ENCODE data around the gene TMEM50A. TPM values are rescaled to one million over a fixed set of nuclear protein-coding genes. Genes with fewer than 3 reads are reported as not detected.

Gene TMEM50A
- total and polyA plus RNA-seq, 9 of the 15 experiments (the other 6 are each of a cell fraction or from before 2014, with no cell fraction given), result 43.7 to 195 (median 137) TPM

- TF ChIP-seq ZBTB33 (CRISPR knock-in tag; IDR thresholded peaks at IDR 0.05) (no peak), ZNF347 (CRISPR knock-in tag; IDR thresholded peaks at IDR 0.05; ENCODE audit: low read depth) (no peak), SETDB1 (IDR thresholded peaks at IDR 0.05; ENCODE audit: low read length) (no peak), ARID1B (IDR thresholded peaks at IDR 0.05) (peak; percentile 79), MEF2D (tag; conservative IDR thresholded peaks at IDR 0.05; ENCODE audit: low read depth) (no peak), NFATC3 (IDR thresholded peaks at IDR 0.05) (no peak), ZNF354B (CRISPR knock-in tag; IDR thresholded peaks at IDR 0.05) (no peak), ZNF384 (IDR thresholded peaks at IDR 0.05; ENCODE audit: low read depth, low read length) (no peak), SRSF1 (IDR thresholded peaks at IDR 0.05; ENCODE audit: low read depth, low read length) (no peak), PREB (CRISPR knock-in tag; IDR thresholded peaks at IDR 0.05) (no peak), ZNF436 (CRISPR knock-in tag; IDR thresholded peaks at IDR 0.05) (no peak), TGIF2 (CRISPR knock-in tag; IDR thresholded peaks at IDR 0.05) (no peak), RAD51 (IDR thresholded peaks at IDR 0.05; ENCODE audit: borderline replicate concordance, low read depth) (no peak), ARNT (IDR thresholded peaks at IDR 0.05) (peak in 1 of 2 experiments; percentile 55; a peak in 1 of 4 replicates), PPARD (CRISPR knock-in tag; IDR thresholded peaks at IDR 0.05) (no peak), SRSF7 (optimal IDR thresholded peaks at IDR 0.05; ENCODE audit: low read depth, low read length) (no peak), CHD4 (IDR thresholded peaks at IDR 0.05; ENCODE audit: insufficient read depth, insufficient replicate concordance, low read depth, low read length, poor library complexity, severe bottlenecking) (no peak), ZNF589 (CRISPR knock-in tag; IDR thresholded peaks at IDR 0.05; ENCODE audit: low read depth) (no peak), ELF2 (CRISPR knock-in tag; IDR thresholded peaks at IDR 0.05) (peak; percentile 66; the same call in 1 of the 2 replicates), STAT5A (IDR thresholded peaks at IDR 0.05; ENCODE audit: borderline replicate concordance, low read length) (peak; percentile 55; the same call in 1 of the 2 replicates), ZNF12 (CRISPR knock-in tag; IDR thresholded peaks at IDR 0.05) (no peak), POLR2B (IDR thresholded peaks at IDR 0.05; ENCODE audit: low read depth, partially characterized antibody) (no peak), MAZ (CRISPR knock-in tag; conservative IDR thresholded peaks at IDR 0.05 in 1 of 2, IDR thresholded peaks at IDR 0.05 in 1 of 2) (no peak), ZNF695 (CRISPR knock-in tag; IDR thresholded peaks at IDR 0.05) (no peak)
- TF ChIP-seq, protein P1, sequence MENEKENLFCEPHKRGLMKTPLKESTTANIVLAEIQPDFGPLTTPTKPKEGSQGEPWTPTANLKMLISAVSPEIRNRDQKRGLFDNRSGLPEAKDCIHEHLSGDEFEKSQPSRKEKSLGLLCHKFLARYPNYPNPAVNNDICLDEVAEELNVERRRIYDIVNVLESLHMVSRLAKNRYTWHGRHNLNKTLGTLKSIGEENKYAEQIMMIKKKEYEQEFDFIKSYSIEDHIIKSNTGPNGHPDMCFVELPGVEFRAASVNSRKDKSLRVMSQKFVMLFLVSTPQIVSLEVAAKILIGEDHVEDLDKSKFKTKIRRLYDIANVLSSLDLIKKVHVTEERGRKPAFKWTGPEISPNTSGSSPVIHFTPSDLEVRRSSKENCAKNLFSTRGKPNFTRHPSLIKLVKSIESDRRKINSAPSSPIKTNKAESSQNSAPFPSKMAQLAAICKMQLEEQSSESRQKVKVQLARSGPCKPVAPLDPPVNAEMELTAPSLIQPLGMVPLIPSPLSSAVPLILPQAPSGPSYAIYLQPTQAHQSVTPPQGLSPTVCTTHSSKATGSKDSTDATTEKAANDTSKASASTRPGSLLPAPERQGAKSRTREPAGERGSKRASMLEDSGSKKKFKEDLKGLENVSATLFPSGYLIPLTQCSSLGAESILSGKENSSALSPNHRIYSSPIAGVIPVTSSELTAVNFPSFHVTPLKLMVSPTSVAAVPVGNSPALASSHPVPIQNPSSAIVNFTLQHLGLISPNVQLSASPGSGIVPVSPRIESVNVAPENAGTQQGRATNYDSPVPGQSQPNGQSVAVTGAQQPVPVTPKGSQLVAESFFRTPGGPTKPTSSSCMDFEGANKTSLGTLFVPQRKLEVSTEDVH (IDR thresholded peaks at IDR 0.05; ENCODE audit: low read depth, partially characterized antibody), result no peak
Measured at GRCh38 chr1:25355841-25356395, 17.8 kb downstream of the TMEM50A start (continued).
